Colonic mucosa (tissue), 4 donors: ENCODE data around the gene FLVCR1. TPM values are rescaled to one million over a fixed set of nuclear protein-coding genes. Genes with fewer than 3 reads are reported as not detected.
A peak's percentile ranks its signal among the peaks of the same experiment; 100 is the strongest.

Experiments
- DNase-seq: peaks from one replicate; pipeline ENCODE4 v3.0.0-alpha.2; 2020
- H3K27ac ChIP-seq: fragments of 200-600 bp; one replicate; pipeline ENCODE4 v1.8.0; 2021
- H3K27me3 ChIP-seq: fragments of 200-600 bp; one replicate; pipeline ENCODE4 v1.8.0; 2021
- H3K36me3 ChIP-seq: fragments of 200-600 bp; one replicate; pipeline ENCODE4 v1.8.0; 2021
- H3K4me1 ChIP-seq: fragments of 200-600 bp; one replicate; pipeline ENCODE4 v1.8.0; 2021; ENCODE audit warnings: mild to moderate bottlenecking
- H3K4me3 ChIP-seq: fragments of 200-600 bp; one replicate; pipeline ENCODE4 v1.8.0; 2021
- H3K9ac ChIP-seq, 2 donors: one replicate each; pipeline ENCODE4 v1.7.0; 2013; ENCODE audit warnings: control low read depth in 2 of 2, low read depth in 2 of 2, low read length in 2 of 2
- H3K9me3 ChIP-seq: fragments of 200-600 bp; one replicate; pipeline ENCODE4 v1.8.0; 2021
- CTCF ChIP-seq: fragments of 200-600 bp; IDR thresholded peaks from one replicate; pipeline ENCODE4 v1.8.0; 2022; ENCODE audit warnings: antibody characterized with exemption, mild to moderate bottlenecking
- intact Hi-C: fragments of 100-400 bp; cut with DNase I; formaldehyde crosslinking; loops from one replicate; pipeline ENCODE4 v1.14.1; 2022
- total RNA-seq, 2 donors: library from RNA; stranded (reverse); fragmentation: NEBNext Ultra II Directional in 1 of 2; extraction: Animal tissue kit (Norgen Biotek cat#: 25700) in 1 of 2; gene quantifications; one replicate each; pipeline ENCODE4 v1.2.1, GENCODE V29; 2021
- donor health status: healthy.
- donor health status: DM: no; HTN: no; CAD: no.
- donor health status: DM: no; HTN: no; CAD: no.

Gene FLVCR1
- total RNA-seq, 2 donors from 2014 or later = 8.8 to 12.6 TPM

GRCh38 chr1:212822956-212823355, 35.1 kb upstream of the FLVCR1 start:
- Histone ChIP-seq H3K4me1 (no peaks in the 10 kb centered on the region), H3K9ac (no peak overlapping the region), H3K4me3 (no peak overlapping the region), H3K36me3 (no peaks in the 10 kb centered on the region), H3K9me3 (no peaks in the 10 kb centered on the region), H3K27ac (no peak overlapping the region), H3K27me3 (no peaks in the 10 kb centered on the region)
- TF ChIP-seq CTCF = no peak
- DNase-seq = no peak
- intact Hi-C loops = no loop called here

- intact Hi-C loops = no loop called here
- no peak overlapping the region for H3K9ac ChIP-seq
- TF ChIP-seq CTCF = no peak
Measured at GRCh38 chr1:212824201-212824600, 33.9 kb upstream of the FLVCR1 start.

DNA sequence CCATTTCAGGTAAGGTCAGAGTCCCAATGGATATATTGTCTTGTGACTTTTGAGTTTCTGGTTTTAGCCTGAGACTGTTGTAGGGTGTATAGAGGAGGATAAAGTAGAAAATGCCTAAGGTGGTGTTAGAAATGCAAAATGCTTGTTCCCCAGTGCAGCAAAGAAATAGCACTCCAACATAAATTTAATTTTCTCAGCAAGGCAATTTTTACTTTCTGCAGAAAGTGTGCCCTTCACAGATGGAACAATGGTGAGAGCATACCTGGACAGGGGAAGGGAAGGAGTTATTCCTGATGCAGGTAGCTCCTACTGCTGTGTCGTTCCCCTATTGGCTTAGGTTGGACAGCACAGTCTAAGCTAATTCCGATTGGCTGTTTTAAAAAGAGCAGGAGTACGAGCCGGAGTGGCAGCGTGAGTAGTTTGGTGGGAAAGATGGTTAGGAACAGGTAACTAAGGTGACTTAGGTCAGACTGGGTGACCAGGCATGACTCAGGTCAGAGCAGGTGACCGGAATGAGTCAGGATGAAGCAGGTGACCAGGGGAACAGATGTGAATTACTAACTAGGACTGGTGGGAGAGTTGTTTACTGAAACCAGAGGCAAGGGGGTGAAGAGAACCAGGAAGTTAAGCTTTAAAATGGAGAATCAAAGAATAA, 32.1 kb upstream of the FLVCR1 start:
- Histone ChIP-seq H3K27me3 (no peaks in the 10 kb centered on the region), H3K27ac (no peak overlapping the region), H3K4me1 (peaks cover 4% of the 10 kb centered on the region), H3K36me3 (no peaks in the 10 kb centered on the region), H3K4me3 (no peak overlapping the region), H3K9ac (no peak overlapping the region), H3K9me3 (no peaks in the 10 kb centered on the region)
- DNase-seq = no peak
- TF ChIP-seq CTCF = no peak
- intact Hi-C loops = no loop called here

More at GRCh38 chr1:212824201-212824600, 33.9 kb upstream of the FLVCR1 start:
- no peaks in the 10 kb centered on the region for H3K27me3 ChIP-seq
- DNase-seq = no peak
- H3K36me3 ChIP-seq = no peaks in the 10 kb centered on the region
- no peak overlapping the region for H3K27ac ChIP-seq
- H3K4me3 ChIP-seq = no peak overlapping the region
- H3K4me1 ChIP-seq = peaks cover 4% of the 10 kb centered on the region
- H3K9me3 ChIP-seq = no peaks in the 10 kb centered on the region

- no peak overlapping the region for H3K4me3 ChIP-seq
- H3K36me3 ChIP-seq = no peaks in the 10 kb centered on the region
- no peak for DNase-seq
- no peak overlapping the region for H3K9ac ChIP-seq
- H3K9me3 ChIP-seq = no peaks in the 10 kb centered on the region
- no peak for TF ChIP-seq CTCF
- H3K27ac ChIP-seq = no peak overlapping the region
- H3K27me3 ChIP-seq = no peaks in the 10 kb centered on the region
- intact Hi-C loops = no loop called here
- H3K4me1 ChIP-seq = peaks cover 4% of the 10 kb centered on the region
Measured at GRCh38 chr1:212827171-212827776, 30.8 kb upstream of the FLVCR1 start.

GRCh38 chr1:212827831-212828278, 30.2 kb upstream of the FLVCR1 start:
- Histone ChIP-seq H3K9ac (no peak overlapping the region), H3K4me1 (peaks cover 4% of the 10 kb centered on the region), H3K36me3 (no peaks in the 10 kb centered on the region), H3K27ac (peak overlapping the region; percentile 27), H3K9me3 (no peaks in the 10 kb centered on the region), H3K4me3 (no peak overlapping the region), H3K27me3 (no peaks in the 10 kb centered on the region)
- peak; percentile 39 for DNase-seq
- TF ChIP-seq CTCF = no peak
- intact Hi-C loops = no loop called here
